A549 (cell line): Measurements from ENCODE around the gene RPS15. TPM values are rescaled to one million over a fixed set of nuclear protein-coding genes. Genes with fewer than 3 reads are reported as not detected.

Source experiments
- ATAC-seq, 2 experiments: fragments of 200-7000 bp in 1 of 2; fragments of >200 bp in 1 of 2; cut with Nextera tagmentation in 1 of 2; cut with Tn5 transposase in 1 of 2; 3 replicates each; pipeline versions ENCODE4 v1.8.0 to v1.9.1; 2018 to 2020; ENCODE audit warnings: mild to moderate bottlenecking in 1 of 2, moderate library complexity in 1 of 2
- CTCF ChIA-PET: fragments of 300-600 bp; sonication (Branson Sonifier 250); formaldehyde crosslinking; extraction: SDS; loops from one replicate; lab custom pipeline; 2021; ENCODE audit warnings: antibody characterized with exemption, inconsistent platforms; lab: Yijun Ruan, JAX
- POLR2A ChIA-PET: fragments of 350-600 bp; formaldehyde crosslinking; extraction: SDS; loops from one replicate; lab custom pipeline; 2021; ENCODE audit warnings: antibody characterized with exemption, inconsistent platforms; lab: Yijun Ruan, JAX
- DNase-seq, 2 experiments: peaks; one replicate each; pipeline versions ENCODE4 v3.0.0 to v3.0.0-alpha.2; 2011 to 2016; ENCODE audit warnings: low read depth in 1 of 2, low spot score in 1 of 2
- FAIRE-seq: peaks from 2 replicates; lab custom pipeline; 2011; peaks lifted over from hg19 to GRCh38; lab: Jason Lieb, UNC
- H3K27ac ChIP-seq, 2 experiments: fragments of >200 bp; sonication (Bioruptor Twin); formaldehyde crosslinking; 3 replicates each; pipeline ENCODE4 v1.5.1; 2016 to 2017
- H3K4me1 ChIP-seq: fragments of >200 bp; sonication (Bioruptor Twin); formaldehyde crosslinking; 3 replicates; pipeline ENCODE4 v1.6.1; 2016
- H3K4me2 ChIP-seq: fragments of >200 bp; sonication (Bioruptor Twin); formaldehyde crosslinking; 3 replicates; pipeline ENCODE4 v1.6.1; 2016
- H3K4me3 ChIP-seq: fragments of >200 bp; sonication (Bioruptor Twin); formaldehyde crosslinking; 3 replicates; pipeline ENCODE4 v1.5.1; 2016
- H3K9me3 ChIP-seq: fragments of >200 bp; sonication (Bioruptor Twin); formaldehyde crosslinking; 3 replicates; pipeline ENCODE4 v1.6.1; 2016
- ATOH8 ChIP-seq: fragments of 250-450 bp; sonication (Bioruptor Pico); IDR thresholded peaks from 2 replicates; pipeline ENCODE4 v1.5.0; 2020; ENCODE audit warnings: low read depth, mild to moderate bottlenecking, moderate library complexity
- ELK1 ChIP-seq: fragments of 150-350 bp; IDR thresholded peaks from 2 replicates; pipeline ENCODE4 v1.6.1; 2014; ENCODE audit warnings: low read depth, mild to moderate bottlenecking, low read length
- EP300 ChIP-seq, 2 experiments: fragments of >200 bp; sonication (Bioruptor Twin); formaldehyde crosslinking; IDR thresholded peaks; 2 replicates in 1 of 2; 3 replicates in 1 of 2; pipeline ENCODE4 v1.6.1; 2016 to 2017
- GATA3 ChIP-seq: IDR thresholded peaks from 2 replicates; pipeline ENCODE4 v1.6.1; 2012; ENCODE audit warnings: borderline replicate concordance
- HES2 ChIP-seq: fragments of >200 bp; sonication (Bioruptor Twin); formaldehyde crosslinking; IDR thresholded peaks from 2 replicates; pipeline ENCODE4 v1.6.1; 2016
- HEYL ChIP-seq: fragments of 250-450 bp; sonication (Bioruptor Pico); IDR thresholded peaks from 2 replicates; pipeline ENCODE4 v1.8.0; 2021; ENCODE audit warnings: mild to moderate bottlenecking, moderate library complexity
- HOXA7 ChIP-seq: fragments of 250-450 bp; sonication (Bioruptor Pico); IDR thresholded peaks from 2 replicates; pipeline ENCODE4 v1.5.0; 2020; ENCODE audit warnings: mild to moderate bottlenecking, moderate library complexity
- HOXB13 ChIP-seq: fragments of 250-450 bp; sonication (Bioruptor Pico); IDR thresholded peaks from 2 replicates; pipeline ENCODE4 v1.5.0; 2020; ENCODE audit warnings: low read depth, mild to moderate bottlenecking, moderate library complexity
- JUN ChIP-seq, 2 experiments: fragments of >200 bp; sonication (Bioruptor Twin); formaldehyde crosslinking; IDR thresholded peaks; 2 replicates in 1 of 2; 3 replicates in 1 of 2; pipeline ENCODE4 v1.6.1; 2016 to 2017
- KDM1A ChIP-seq: fragments of 200-600 bp; sonication (generic); IDR thresholded peaks from 2 replicates; pipeline ENCODE4 v1.6.1; 2016; ENCODE audit warnings: low read depth, mild to moderate bottlenecking
- KDM5A ChIP-seq: fragments of 200-600 bp; sonication (generic); IDR thresholded peaks from 2 replicates; pipeline ENCODE4 v1.6.1; 2016; ENCODE audit warnings: antibody characterized with exemption, mild to moderate bottlenecking
- MAZ ChIP-seq: fragments of 150-350 bp; IDR thresholded peaks from 2 replicates; pipeline ENCODE4 v1.6.1; 2014; ENCODE audit warnings: antibody characterized with exemption, low read depth, low read length, borderline replicate concordance
- MYC ChIP-seq: IDR thresholded peaks from 2 replicates; pipeline ENCODE4 v1.6.1; 2012; ENCODE audit warnings: mild to moderate bottlenecking, inconsistent platforms, low read length, improper control_type of control experiment, borderline replicate concordance
- NFE2L2 ChIP-seq: fragments of 150-350 bp; conservative IDR thresholded peaks from 2 replicates; pipeline ENCODE4 v1.6.1; 2014; ENCODE audit warnings: low read length
- NPAS2 ChIP-seq: fragments of 250-450 bp; sonication (Bioruptor Pico); IDR thresholded peaks from 2 replicates; pipeline ENCODE4 v1.8.0; 2022; ENCODE audit warnings: mild to moderate bottlenecking, moderate library complexity, borderline replicate concordance
- NR3C1 ChIP-seq: fragments of >200 bp; sonication (Bioruptor Twin); formaldehyde crosslinking; IDR thresholded peaks from 3 replicates; pipeline ENCODE4 v1.6.1; 2017
- PBX3 ChIP-seq: IDR thresholded peaks from 2 replicates; pipeline ENCODE4 v1.6.1; 2012
- PHF8 ChIP-seq: fragments of 200-600 bp; sonication (generic); IDR thresholded peaks from 2 replicates; pipeline ENCODE4 v1.6.1; 2016; ENCODE audit warnings: low read depth, mild to moderate bottlenecking, antibody characterized with exemption, moderate library complexity, borderline replicate concordance
- POLR2A ChIP-seq: IDR thresholded peaks from 2 replicates; pipeline ENCODE4 v1.6.1; 2012; ENCODE audit warnings: mild to moderate bottlenecking, low read length
- POLR2AphosphoS2 ChIP-seq: conservative IDR thresholded peaks from 2 replicates; pipeline ENCODE4 v1.6.1; 2012; ENCODE audit warnings: low read length, improper control_type of control experiment, inconsistent platforms
- REST ChIP-seq: fragments of 200-600 bp; sonication (generic); IDR thresholded peaks from 2 replicates; pipeline ENCODE4 v1.6.1; 2016; ENCODE audit warnings: antibody characterized with exemption, mild to moderate bottlenecking, moderate library complexity
- SMC3 ChIP-seq: fragments of >200 bp; sonication (Bioruptor Twin); formaldehyde crosslinking; IDR thresholded peaks from 3 replicates; pipeline ENCODE4 v1.6.1; 2018; ENCODE audit warnings: inconsistent platforms
- TFCP2L1 ChIP-seq: fragments of 250-450 bp; sonication (Bioruptor Pico); IDR thresholded peaks from 2 replicates; pipeline ENCODE4 v1.5.0; 2021; ENCODE audit warnings: mild to moderate bottlenecking
- ZC3H11A ChIP-seq: fragments of 450-650 bp; IDR thresholded peaks from 2 replicates; pipeline ENCODE4 v1.6.1; 2014; ENCODE audit warnings: antibody characterized with exemption, mild to moderate bottlenecking
- WGBS: methylation state at CpG from one replicate; pipeline ENCODE4 v1.1.6; 2017; ENCODE audit errors: missing lambda C conversion rate; 5-methylcytosine and 5-hydroxymethylcytosine counted together
- polyA plus RNA-seq, 4 experiments: library from polyadenylated mRNA; depleted of rRNA in 3 of 4; stranded (reverse); fragments of >200 nt; fragmentation: RNase III in 1 of 4; extraction: RNeasy Plus Mini Kit Qiagen cat#74134 plus additional on column Dnase treatment in 1 of 4; gene quantifications; 2 replicates in 3 of 4; 3 replicates in 1 of 4; pipeline ENCODE4 v1.2.3, GENCODE V29; 2011 to 2017

Gene RPS15
- polyA plus RNA-seq, 2 of the 4 experiments (the other 2 are of a cell fraction) = 525 to 1,458 TPM

GRCh38 chr19:1435378-1435989, 2.7 kb upstream of the RPS15 start:
- no peak for FAIRE-seq
- WGBS = 93% methylated on average over 21 of the region's 21 CpGs
- POLR2A ChIA-PET = no interaction called here
- CTCF ChIA-PET = interaction anchor here (1.0 kb wide), 1 partner anchor 18 kb away, joined by 4 read pairs; no protein-coding TSS in a partner anchor
- TF ChIP-seq EP300 (IDR thresholded peaks at IDR 0.05) (no peak), POLR2AphosphoS2 (no peak), NFE2L2 (no peak), HOXA7 (CRISPR knock-in tag) (no peak), ATOH8 (no peak), HOXB13 (no peak), ZC3H11A (no peak), KDM5A (no peak), ELK1 (no peak), HES2 (no peak), PHF8 (no peak), REST (no peak), KDM1A (no peak), NPAS2 (CRISPR knock-in tag) (no peak), MAZ (no peak), POLR2A (no peak)
- DNase-seq = no peak
- Histone ChIP-seq H3K4me1 (peaks cover 8% of the 10 kb centered on the region), H3K27ac (no peak overlapping the region), H3K9me3 (no peaks in the 10 kb centered on the region), H3K4me2 (no peak overlapping the region), H3K4me3 (no peak overlapping the region)
- ATAC-seq = no peak

- FAIRE-seq (no peak), DNase-seq (no peak), ATAC-seq (no peak)
- TF ChIP-seq MYC (no peak), PBX3 (no peak), NR3C1 (no peak), TFCP2L1 (CRISPR knock-in tag) (no peak), HEYL (CRISPR knock-in tag) (no peak), GATA3 (no peak), ELK1 (no peak), MAZ (no peak), NFE2L2 (no peak), SMC3 (no peak), JUN (IDR thresholded peaks at IDR 0.05) (no peak)
- peak overlapping the region; percentile 55 to 99; a peak in 5 of 6 replicates for H3K27ac ChIP-seq
- no peaks in the 10 kb centered on the region for H3K9me3 ChIP-seq
- H3K4me3 ChIP-seq = no peak overlapping the region
- H3K4me1 ChIP-seq = peaks cover 20% of the 10 kb centered on the region
- 69% methylated on average over 8 of the region's 8 CpGs for WGBS
- CTCF ChIA-PET = interaction anchor here (0.7 to 1.9 kb wide), 5 partner anchors 10 to 145 kb away, joined by 3 to 5 read pairs (median 3); no protein-coding TSS in a partner anchor
- POLR2A ChIA-PET = no interaction called here
- H3K4me2 ChIP-seq = peak overlapping the region; percentile 62
Measured at GRCh38 chr19:1437609-1438008, 587 bp upstream of the RPS15 start.
